HCT116 (cell line): ENCODE measurements around the gene ZSCAN23.

ENCODE experiments used
- ATF3 ChIP-seq: IDR thresholded peaks from 2 replicates; pipeline ENCODE4 v1.6.1; 2012
- CEBPB ChIP-seq: IDR thresholded peaks from 2 replicates; pipeline ENCODE4 v1.6.1; 2012; ENCODE audit warnings: low read depth
- EZH2 ChIP-seq: fragments of 200-600 bp; sonication (generic); IDR thresholded peaks from 2 replicates; pipeline ENCODE4 v1.6.1; 2017; ENCODE audit warnings: antibody characterized with exemption, mixed run types
- JUND ChIP-seq: IDR thresholded peaks from 2 replicates; pipeline ENCODE4 v1.6.1; 2012
- MAX ChIP-seq: IDR thresholded peaks from 2 replicates; pipeline ENCODE4 v1.6.1; 2012
- POLR2A ChIP-seq: IDR thresholded peaks from 2 replicates; pipeline ENCODE4 v1.7.0; 2011; ENCODE audit warnings: borderline replicate concordance; ENCODE audit not compliant: insufficient read depth, insufficient read length; ENCODE audit errors: extremely low read depth
- POLR2AphosphoS5 ChIP-seq: IDR thresholded peaks from 2 replicates; pipeline ENCODE4 v1.6.1; 2011; ENCODE audit warnings: mild to moderate bottlenecking, low read depth, low read length, moderate library complexity
- REST ChIP-seq: IDR thresholded peaks from 2 replicates; pipeline ENCODE4 v1.6.1; 2012; ENCODE audit warnings: low read depth
- SP1 ChIP-seq: IDR thresholded peaks from 2 replicates; pipeline ENCODE4 v1.6.1; 2012; ENCODE audit warnings: low read depth
- SRF ChIP-seq: IDR thresholded peaks from 2 replicates; pipeline ENCODE4 v1.6.1; 2012; ENCODE audit warnings: low read depth
- ZFX ChIP-seq: fragments of 450-650 bp; IDR thresholded peaks from 2 replicates; pipeline ENCODE4 v1.6.1; 2017
- TF ChIP-seq, protein P1 (sequence below), 3 experiments: fragments of 200-600 bp in 1 of 3; sonication (generic) in 1 of 3; IDR thresholded peaks in 2 of 3; conservative IDR thresholded peaks in 1 of 3; 2 replicates each; pipeline ENCODE4 v1.5.1; 2012 to 2017; ENCODE audit warnings: low read depth in 2 of 3, low read length in 2 of 3, antibody characterized with exemption in 1 of 3, borderline replicate concordance in 1 of 3, control low read depth in 1 of 3, mild to moderate bottlenecking in 1 of 3, mixed read lengths in 1 of 3, mixed run types in 1 of 3, moderate library complexity in 1 of 3; ENCODE audit not compliant: insufficient read depth in 1 of 3

- TF ChIP-seq, protein P1, sequence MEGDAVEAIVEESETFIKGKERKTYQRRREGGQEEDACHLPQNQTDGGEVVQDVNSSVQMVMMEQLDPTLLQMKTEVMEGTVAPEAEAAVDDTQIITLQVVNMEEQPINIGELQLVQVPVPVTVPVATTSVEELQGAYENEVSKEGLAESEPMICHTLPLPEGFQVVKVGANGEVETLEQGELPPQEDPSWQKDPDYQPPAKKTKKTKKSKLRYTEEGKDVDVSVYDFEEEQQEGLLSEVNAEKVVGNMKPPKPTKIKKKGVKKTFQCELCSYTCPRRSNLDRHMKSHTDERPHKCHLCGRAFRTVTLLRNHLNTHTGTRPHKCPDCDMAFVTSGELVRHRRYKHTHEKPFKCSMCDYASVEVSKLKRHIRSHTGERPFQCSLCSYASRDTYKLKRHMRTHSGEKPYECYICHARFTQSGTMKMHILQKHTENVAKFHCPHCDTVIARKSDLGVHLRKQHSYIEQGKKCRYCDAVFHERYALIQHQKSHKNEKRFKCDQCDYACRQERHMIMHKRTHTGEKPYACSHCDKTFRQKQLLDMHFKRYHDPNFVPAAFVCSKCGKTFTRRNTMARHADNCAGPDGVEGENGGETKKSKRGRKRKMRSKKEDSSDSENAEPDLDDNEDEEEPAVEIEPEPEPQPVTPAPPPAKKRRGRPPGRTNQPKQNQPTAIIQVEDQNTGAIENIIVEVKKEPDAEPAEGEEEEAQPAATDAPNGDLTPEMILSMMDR (IDR thresholded peaks at IDR 0.05 in 2 of 3, conservative IDR thresholded peaks at IDR 0.05 in 1 of 3; ENCODE audit: borderline replicate concordance in 1 of 3, insufficient read depth in 1 of 3, low read depth in 2 of 3, low read length in 2 of 3): peak; percentile 41 to 69 (median 69); a peak in 5 of 6 replicates
- TF ChIP-seq MAX: peak; percentile 97
- TF ChIP-seq ZFX: 0 out of 2 replicates have a peak, but pooled peaks have one; percentile 17
- no peak for TF ChIP-seq JUND
- peak; percentile 34; the same call in 1 of the 2 replicates for TF ChIP-seq SP1
- peak; percentile 62 for TF ChIP-seq POLR2A
- no peak for TF ChIP-seq SRF
- peak; percentile 60 for TF ChIP-seq POLR2AphosphoS5
- TF ChIP-seq EZH2: no peak
- no peak for TF ChIP-seq CEBPB
- TF ChIP-seq REST: no peak
- TF ChIP-seq ATF3: no peak
Observed at GRCh38 chr6:28383235-28384142, 59.8 kb downstream of the ZSCAN23 start.
